Trophoblast cell (in vitro differentiated cells and primary cell): ENCODE results near the gene SLC38A1.
A peak's percentile ranks its signal among the peaks of the same experiment; 100 is the strongest.

Source experiments
- DNase-seq, 2 donors: peaks; one replicate each; pipeline ENCODE4 v3.0.0-alpha.2; 2016
- H2AFZ ChIP-seq: 2 replicates; pipeline ENCODE4 v1.6.1; 2013; ENCODE audit warnings: low read length, moderate library complexity, mild to moderate bottlenecking; ENCODE audit not compliant: insufficient read depth, poor library complexity
- H2AK5ac ChIP-seq: 2 replicates; pipeline ENCODE4 v1.6.1; 2013; ENCODE audit warnings: mild to moderate bottlenecking, low read length
- H2BK120ac ChIP-seq: 2 replicates; pipeline ENCODE4 v1.6.1; 2013; ENCODE audit warnings: low read length, mild to moderate bottlenecking, moderate library complexity; ENCODE audit not compliant: insufficient read depth, poor library complexity
- H2BK12ac ChIP-seq: 2 replicates; pipeline ENCODE4 v1.6.1; 2013; ENCODE audit warnings: mild to moderate bottlenecking, low read length, moderate library complexity
- H2BK5ac ChIP-seq: 2 replicates; pipeline ENCODE4 v1.6.1; 2013; ENCODE audit warnings: low read length, low read depth, moderate library complexity, mild to moderate bottlenecking; ENCODE audit not compliant: poor library complexity
- H3K14ac ChIP-seq: 2 replicates; pipeline ENCODE4 v1.6.1; 2013; ENCODE audit warnings: mild to moderate bottlenecking, low read length
- H3K18ac ChIP-seq: 2 replicates; pipeline ENCODE4 v1.6.1; 2013; ENCODE audit warnings: mild to moderate bottlenecking, low read length
- H3K23ac ChIP-seq: 2 replicates; pipeline ENCODE4 v1.6.1; 2013; ENCODE audit warnings: low read length
- H3K27ac ChIP-seq: 2 replicates; pipeline ENCODE4 v1.5.1; 2013; ENCODE audit warnings: low read depth, mild to moderate bottlenecking, inconsistent platforms, low read length, moderate library complexity
- H3K27me3 ChIP-seq: 2 replicates; pipeline ENCODE4 v1.6.1; 2013; ENCODE audit warnings: inconsistent platforms, mild to moderate bottlenecking, low read length, moderate library complexity; ENCODE audit not compliant: insufficient read depth
- H3K36me3 ChIP-seq, 2 experiments: 1 replicate in 1 of 2; 2 replicates in 1 of 2; pipeline ENCODE4 v1.6.1; 2013; ENCODE audit warnings: low read length in 2 of 2, mild to moderate bottlenecking in 2 of 2, moderate library complexity in 1 of 2; ENCODE audit not compliant: insufficient read depth in 2 of 2, control insufficient read depth in 1 of 2
- H3K4ac ChIP-seq: 2 replicates; pipeline ENCODE4 v1.6.1; 2013; ENCODE audit warnings: low read depth, mild to moderate bottlenecking, low read length, moderate library complexity
- H3K4me1 ChIP-seq, 2 experiments: 1 replicate in 1 of 2; 2 replicates in 1 of 2; pipeline ENCODE4 v1.6.1; 2013; ENCODE audit warnings: low read length in 2 of 2, mild to moderate bottlenecking in 2 of 2, moderate library complexity in 1 of 2; ENCODE audit not compliant: insufficient read depth in 2 of 2, control insufficient read depth in 1 of 2
- H3K4me2 ChIP-seq: 2 replicates; pipeline ENCODE4 v1.6.1; 2013; ENCODE audit warnings: inconsistent platforms, mild to moderate bottlenecking, low read length, moderate library complexity
- H3K4me3 ChIP-seq: 2 replicates; pipeline ENCODE4 v1.5.1; 2013; ENCODE audit warnings: mild to moderate bottlenecking, low read depth, low read length, inconsistent platforms
- H3K79me1 ChIP-seq: one replicate; pipeline ENCODE4 v1.6.1; 2013; ENCODE audit warnings: low read length
- H3K79me2 ChIP-seq: 2 replicates; pipeline ENCODE4 v1.6.1; 2013; ENCODE audit warnings: low read length, mild to moderate bottlenecking; ENCODE audit not compliant: control insufficient read depth, insufficient read depth, poor library complexity
- H3K9ac ChIP-seq: 2 replicates; pipeline ENCODE4 v1.6.1; 2013; ENCODE audit warnings: mild to moderate bottlenecking, low read length
- H3K9me3 ChIP-seq: 2 replicates; pipeline ENCODE4 v1.6.1; 2013; ENCODE audit warnings: low read depth, mild to moderate bottlenecking, control low read depth, inconsistent platforms, low read length; ENCODE audit not compliant: insufficient read depth
- H4K12ac ChIP-seq: 2 replicates; pipeline ENCODE4 v1.6.1; 2013; ENCODE audit warnings: low read depth, mild to moderate bottlenecking, low read length, moderate library complexity
- H4K8ac ChIP-seq: 2 replicates; pipeline ENCODE4 v1.6.1; 2013; ENCODE audit warnings: low read depth, mild to moderate bottlenecking, low read length, moderate library complexity
- H4K91ac ChIP-seq: one replicate; pipeline ENCODE4 v1.6.1; 2013; ENCODE audit warnings: low read depth, mild to moderate bottlenecking, low read length, moderate library complexity
- WGBS: extraction: QIAGEN DNeasy Blood & Tissue Kit; methylation state at CpG from one replicate; pipeline ENCODE4 v1.1.7; 2013; ENCODE audit warnings: missing lambda C conversion rate; ENCODE audit not compliant: insufficient read length, insufficient coverage; ENCODE audit errors: extremely low coverage; 5-methylcytosine and 5-hydroxymethylcytosine counted together

Gene SLC38A1

DNA sequence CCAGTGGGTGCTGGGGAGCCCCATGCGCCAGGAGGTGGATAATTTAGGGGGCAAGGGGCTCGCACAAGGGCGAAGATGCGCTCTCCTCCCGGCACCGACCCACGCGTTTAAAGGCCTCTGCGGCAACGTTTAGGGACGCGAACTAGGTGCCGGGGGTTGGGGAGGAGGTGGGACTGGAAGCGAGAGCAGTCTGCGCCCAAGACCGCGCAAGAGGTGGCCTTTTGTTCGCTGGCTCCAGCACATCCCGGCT, 1.3 kb downstream of the SLC38A1 start:
- Histone ChIP-seq H3K14ac (peak overlapping the region; percentile 97), H3K4ac (peak overlapping the region; percentile 95), H2BK120ac (peak overlapping the region; percentile 91), H3K9ac (peak overlapping the region; percentile 100), H3K79me1 (peaks cover 49% of the 10 kb centered on the region), H2AFZ (peak overlapping the region; percentile 28), H4K91ac (peak overlapping the region; percentile 90), H4K8ac (peak overlapping the region; percentile 86), H3K27ac (peak overlapping the region; percentile 93), H3K27me3 (no peaks in the 10 kb centered on the region), H3K23ac (no peak overlapping the region), H2BK12ac (peak overlapping the region; percentile 19), H3K18ac (peak overlapping the region; percentile 98), H2BK5ac (peak overlapping the region; percentile 96), H3K4me3 (peak overlapping the region; percentile 91), H3K4me2 (peak overlapping the region; percentile 88), H3K9me3 (no peaks in the 10 kb centered on the region), H2AK5ac (peak overlapping the region; percentile 26), H3K4me1 (peaks cover 2 to 6% of the 10 kb centered on the region in 2 experiments), H4K12ac (peak overlapping the region; percentile 85), H3K79me2 (peaks cover 44% of the 10 kb centered on the region), H3K36me3 (peaks cover 0 to 1% of the 10 kb centered on the region in 2 experiments)
- WGBS = no CpG with 5 or more reads among the region's 19 CpGs
- peak in 1 of 2 donors; percentile 47 for DNase-seq

DNA sequence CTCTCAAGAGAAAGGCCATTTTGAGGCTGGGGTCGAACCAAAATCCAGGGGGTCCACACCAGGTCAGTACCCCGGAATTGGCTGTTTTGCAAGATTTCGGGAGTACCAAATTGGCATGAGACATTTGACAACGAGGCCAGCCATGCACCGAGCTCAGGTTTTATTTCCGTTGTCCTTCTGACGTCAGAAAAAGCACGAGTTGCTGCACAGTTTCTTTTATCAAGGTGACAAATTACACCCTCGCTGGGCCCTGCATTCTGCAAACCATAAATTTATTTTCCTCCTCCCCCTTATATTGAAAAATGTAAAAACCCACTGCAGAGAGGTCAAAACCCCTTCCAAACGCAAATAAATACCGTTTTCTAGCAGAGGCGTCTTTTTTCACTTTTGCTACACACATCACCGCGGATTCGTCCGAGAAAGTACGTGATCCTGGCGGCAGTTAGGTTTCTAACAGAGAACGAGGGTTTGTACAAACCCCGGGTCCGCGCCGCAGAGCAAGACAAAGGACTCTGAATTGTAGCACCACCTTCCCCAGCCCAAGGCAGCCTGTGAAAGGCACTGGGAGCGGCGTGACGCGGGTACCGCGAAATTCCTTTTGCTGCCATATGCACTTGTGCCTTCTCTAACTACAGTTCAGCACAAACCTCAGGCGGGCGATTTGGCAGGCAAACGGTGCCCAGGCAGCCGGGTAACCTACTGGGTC, 1.8 kb downstream of the SLC38A1 start:
- H2AFZ ChIP-seq = peak overlapping the region; percentile 28
- H3K14ac ChIP-seq = peak overlapping the region; percentile 97
- H3K79me2 ChIP-seq = peaks cover 44% of the 10 kb centered on the region
- H3K27ac ChIP-seq = peak overlapping the region; percentile 93
- peak overlapping the region; percentile 98 for H3K18ac ChIP-seq
- no peak overlapping the region for H2BK12ac ChIP-seq
- H3K36me3 ChIP-seq = peaks cover 0 to 1% of the 10 kb centered on the region in 2 experiments
- H3K27me3 ChIP-seq = no peaks in the 10 kb centered on the region
- H3K79me1 ChIP-seq = peaks cover 49% of the 10 kb centered on the region
- H4K8ac ChIP-seq = peak overlapping the region; percentile 86
- H3K4me3 ChIP-seq = peak overlapping the region; percentile 91
- peak overlapping the region; percentile 95 for H3K4ac ChIP-seq
- no peak overlapping the region for H2AK5ac ChIP-seq
- no peaks in the 10 kb centered on the region for H3K9me3 ChIP-seq
- peak; percentile 59 to 79 for DNase-seq
- peak overlapping the region; percentile 88 for H3K4me2 ChIP-seq
- H4K12ac ChIP-seq = peak overlapping the region; percentile 85
- H2BK5ac ChIP-seq = peak overlapping the region; percentile 96
- H4K91ac ChIP-seq = peak overlapping the region; percentile 90
- H3K9ac ChIP-seq = peak overlapping the region; percentile 100
- no peak overlapping the region for H3K23ac ChIP-seq
- WGBS = no CpG with 5 or more reads among the region's 33 CpGs
- peaks cover 2 to 6% of the 10 kb centered on the region in 2 experiments for H3K4me1 ChIP-seq
- peak overlapping the region; percentile 91 for H2BK120ac ChIP-seq

DNA sequence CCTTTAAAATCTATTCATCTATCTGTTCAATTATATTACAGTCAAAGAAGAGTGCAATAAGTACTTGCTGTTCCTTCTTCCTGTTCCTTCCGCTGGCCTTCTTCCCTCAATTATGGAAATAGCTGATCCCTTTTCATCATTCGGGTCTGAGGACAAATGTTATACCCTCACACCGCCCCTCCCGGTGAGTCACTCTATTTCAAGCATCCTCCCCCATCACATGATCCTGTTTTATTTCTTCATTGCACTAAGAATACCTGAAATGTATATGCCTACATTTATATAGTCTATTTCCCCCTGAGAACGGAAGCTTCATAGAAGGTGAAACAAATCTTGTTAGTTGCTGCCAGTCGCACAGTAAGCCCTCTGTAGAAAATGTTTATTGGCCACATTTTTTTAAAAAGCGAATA, 2.5 kb downstream of the SLC38A1 start:
- peak overlapping the region; percentile 95 for H3K4ac ChIP-seq
- H3K79me1 ChIP-seq = peaks cover 50% of the 10 kb centered on the region

GRCh38 chr12:46265734-46266133, 3.1 kb downstream of the SLC38A1 start:
- Histone ChIP-seq H3K23ac (no peak overlapping the region), H3K27me3 (no peaks in the 10 kb centered on the region), H2BK5ac (peak overlapping the region; percentile 73), H4K8ac (peak overlapping the region; percentile 77), H2AK5ac (peak overlapping the region; percentile 64), H3K36me3 (peaks cover 0 to 1% of the 10 kb centered on the region in 2 experiments), H3K4me1 (peaks cover 9 to 12% of the 10 kb centered on the region in 2 experiments), H3K4me3 (peak overlapping the region; percentile 63), H3K9ac (peak overlapping the region; percentile 71), H2BK12ac (peak overlapping the region; percentile 68), H4K91ac (peak overlapping the region; percentile 82), H3K9me3 (no peaks in the 10 kb centered on the region), H3K14ac (peak overlapping the region; percentile 82), H3K18ac (no peak overlapping the region), H3K4ac (peak overlapping the region; percentile 100), H3K4me2 (peak overlapping the region; percentile 86), H3K79me1 (peaks cover 55% of the 10 kb centered on the region), H2AFZ (no peak overlapping the region), H2BK120ac (peak overlapping the region; percentile 56), H3K27ac (peak overlapping the region; percentile 79), H3K79me2 (peaks cover 44% of the 10 kb centered on the region), H4K12ac (no peak overlapping the region)
- no peak for DNase-seq
- no CpG with 5 or more reads among the region's 3 CpGs for WGBS

More for the DNA sequence above, 2.5 kb downstream of the SLC38A1 start:
- Histone ChIP-seq H2AFZ (no peak overlapping the region), H3K4me3 (peak overlapping the region; percentile 91), H3K9ac (peak overlapping the region; percentile 100), H2BK120ac (no peak overlapping the region), H3K4me2 (peak overlapping the region; percentile 88), H3K79me2 (peaks cover 44% of the 10 kb centered on the region), H2BK5ac (no peak overlapping the region), H3K36me3 (peaks cover 0 to 1% of the 10 kb centered on the region in 2 experiments), H3K18ac (no peak overlapping the region), H3K14ac (no peak overlapping the region), H4K91ac (no peak overlapping the region), H4K8ac (no peak overlapping the region), H3K4me1 (peaks cover 6 to 9% of the 10 kb centered on the region in 2 experiments), H3K27ac (peak overlapping the region; percentile 93), H3K23ac (no peak overlapping the region), H2AK5ac (no peak overlapping the region), H3K9me3 (no peaks in the 10 kb centered on the region), H2BK12ac (no peak overlapping the region), H4K12ac (no peak overlapping the region), H3K27me3 (no peaks in the 10 kb centered on the region)
- peak in 1 of 2 donors; percentile 40 for DNase-seq
- no CpG with 5 or more reads among the region's 7 CpGs for WGBS
